ENCODE measurements around the gene BTAF1. TPM values are rescaled to one million over a fixed set of nuclear protein-coding genes. Genes with fewer than 3 reads are reported as not detected.
"Not testable (repeated sequence)": the region's sequence is repeated elsewhere in the genome, so short reads cannot be mapped to it uniquely, and the experiment has no call there.

BTAF1 gene
- total RNA-seq, 1 experiment from 2014 or later: 15.1 TPM

DNA sequence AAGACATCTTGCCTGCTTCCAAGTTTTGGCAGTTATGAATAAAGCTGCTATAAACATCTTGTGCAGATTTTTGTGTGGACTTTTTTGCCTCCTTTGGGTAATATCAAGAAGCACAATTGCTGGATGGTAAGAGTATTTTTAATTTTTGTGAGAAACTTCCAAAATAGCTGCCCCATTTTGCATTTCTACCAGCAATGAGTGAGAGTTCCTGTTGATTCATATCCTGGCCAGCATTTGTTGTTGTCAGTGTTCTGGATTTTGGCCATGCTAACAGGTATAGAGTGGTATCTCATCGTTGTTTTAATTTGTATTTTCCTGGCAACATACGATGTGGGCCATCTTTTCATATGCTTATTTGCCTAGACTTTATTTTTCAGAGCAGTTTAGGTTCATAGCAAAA lies 53.9 kb downstream of the BTAF1 start:
- DNase-seq (ENCODE audit: low read depth): no peak

DNA sequence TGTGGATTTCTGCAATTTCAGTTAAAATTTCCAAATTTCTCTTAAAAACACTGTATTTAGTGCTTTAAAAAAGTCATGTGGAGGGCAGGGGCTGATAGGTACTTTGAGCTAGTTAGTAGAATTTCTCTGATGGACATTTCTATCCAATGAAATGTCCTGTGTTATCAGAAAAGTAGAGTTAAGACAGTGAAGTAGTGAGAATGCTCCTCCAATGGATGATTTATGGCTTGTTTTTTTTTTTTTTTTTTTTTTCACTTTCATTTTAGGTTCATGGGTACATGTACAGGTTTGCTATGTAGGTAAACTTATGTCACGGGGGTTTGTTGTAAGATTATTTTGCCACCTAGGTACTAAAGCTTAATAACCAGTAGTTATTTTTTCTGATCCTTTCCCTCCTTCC lies 55.0 kb downstream of the BTAF1 start:
- DNase-seq (ENCODE audit: low read depth): no peak

DNA sequence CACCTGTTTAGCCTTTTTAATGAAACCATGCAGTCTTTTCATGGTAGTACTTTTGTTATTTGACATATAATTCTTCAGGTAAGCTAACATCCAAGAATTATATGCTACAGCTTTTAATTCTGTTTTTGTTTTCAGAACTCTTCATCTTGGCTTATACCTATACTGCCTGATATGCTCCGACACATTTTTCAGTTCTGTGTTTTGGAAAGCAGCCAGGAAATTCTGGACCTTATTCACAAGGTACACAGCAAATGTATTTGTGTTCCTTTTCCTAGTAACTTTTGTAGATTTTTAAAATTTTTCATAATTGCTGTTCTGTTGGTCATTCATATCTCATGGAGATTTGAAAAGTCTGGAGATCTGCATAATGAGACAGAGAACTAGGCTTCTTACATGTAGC lies 56.7 kb downstream of the BTAF1 start:
- DNase-seq (ENCODE audit: low read depth): no peak

DNA sequence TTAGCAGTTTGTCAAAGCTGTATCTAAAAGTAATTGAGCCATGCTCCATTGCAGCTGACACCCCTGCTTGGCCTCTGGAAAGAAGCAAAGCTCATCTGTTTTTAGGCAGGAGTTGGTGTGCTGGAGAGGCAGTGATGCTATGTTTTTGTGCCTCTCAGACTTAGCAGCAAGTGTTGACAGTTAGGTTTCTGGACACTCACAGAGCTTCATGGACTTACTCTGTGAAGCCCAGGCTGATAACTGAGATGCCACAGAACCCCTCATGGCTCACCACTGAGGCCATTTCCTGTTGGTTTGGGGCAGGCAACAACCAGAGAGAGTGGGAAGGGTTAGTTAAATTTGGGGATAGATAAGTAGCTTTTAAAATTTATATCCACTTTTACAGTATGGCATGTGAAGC lies 59.8 kb downstream of the BTAF1 start:
- no peak for DNase-seq (ENCODE audit: low read depth)

DNA sequence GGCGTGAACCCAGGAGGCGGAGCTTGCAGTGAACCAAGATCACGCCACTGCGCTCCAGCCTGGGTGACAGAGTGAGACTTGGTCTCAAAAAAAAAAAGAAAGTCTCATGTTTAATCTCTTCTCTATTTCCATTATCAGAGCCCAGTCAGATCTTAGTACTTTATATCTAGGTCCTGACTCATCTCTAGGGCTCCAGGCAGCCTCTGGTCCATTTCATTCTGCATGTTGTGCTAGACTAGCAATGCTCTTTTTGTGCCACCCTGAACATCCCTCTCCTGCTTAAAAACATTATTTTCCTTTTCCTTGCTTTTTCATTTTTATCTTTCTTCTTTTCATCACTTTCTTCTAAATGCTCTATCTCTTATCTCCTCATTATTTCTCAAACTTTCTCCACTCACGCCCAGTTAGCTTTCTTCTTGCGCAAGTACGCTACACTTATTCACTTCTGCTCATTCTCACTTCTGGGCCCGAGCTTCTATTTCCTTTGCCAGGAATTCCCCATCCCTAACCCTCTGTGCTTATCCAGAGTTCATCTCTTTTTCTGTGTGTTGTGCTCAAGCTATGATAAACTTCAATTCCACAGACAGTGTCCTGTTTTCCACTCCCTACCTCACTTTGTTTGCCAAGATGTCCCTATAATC lies 63.9 kb downstream of the BTAF1 start:
- DNase-seq (ENCODE audit: low read depth): no peak

DNA sequence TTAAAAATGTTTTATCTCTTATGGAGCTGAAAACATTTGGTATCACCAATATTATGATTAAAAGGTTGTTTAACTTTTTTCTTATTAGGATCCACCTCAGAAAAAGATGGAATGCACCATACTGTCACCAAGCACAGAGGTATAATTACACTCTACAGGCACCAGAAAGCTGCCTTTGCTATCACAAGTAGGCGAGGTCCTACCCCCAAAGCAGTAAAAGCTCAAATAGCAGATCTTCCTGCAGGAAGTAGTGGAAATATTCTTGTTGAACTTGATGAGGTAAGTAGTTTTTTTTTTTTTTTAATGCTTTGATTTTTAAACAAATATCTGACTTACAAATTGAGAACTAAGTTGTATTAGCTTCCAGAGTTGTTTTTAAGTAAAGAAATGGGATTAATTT lies 68.5 kb downstream of the BTAF1 start:
- DNase-seq (ENCODE audit: low read depth): no peak

DNA sequence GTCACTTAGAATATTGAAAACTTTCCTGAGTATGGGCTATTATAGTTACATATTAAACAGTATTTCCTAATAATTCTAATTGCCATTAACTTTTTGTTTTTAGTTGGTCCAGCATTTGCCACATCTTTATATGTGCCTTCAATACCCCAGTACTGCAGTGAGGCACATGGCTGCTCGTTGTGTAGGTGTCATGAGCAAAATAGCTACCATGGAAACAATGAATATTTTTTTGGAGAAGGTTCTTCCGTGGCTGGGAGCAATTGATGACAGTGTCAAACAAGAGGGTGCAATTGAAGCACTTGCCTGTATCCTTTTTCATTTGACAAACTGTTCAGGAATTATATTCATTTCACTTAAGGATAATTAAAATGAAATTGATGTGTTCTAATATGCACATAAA lies 72.7 kb downstream of the BTAF1 start:
- no peak for DNase-seq (ENCODE audit: low read depth)

DNA sequence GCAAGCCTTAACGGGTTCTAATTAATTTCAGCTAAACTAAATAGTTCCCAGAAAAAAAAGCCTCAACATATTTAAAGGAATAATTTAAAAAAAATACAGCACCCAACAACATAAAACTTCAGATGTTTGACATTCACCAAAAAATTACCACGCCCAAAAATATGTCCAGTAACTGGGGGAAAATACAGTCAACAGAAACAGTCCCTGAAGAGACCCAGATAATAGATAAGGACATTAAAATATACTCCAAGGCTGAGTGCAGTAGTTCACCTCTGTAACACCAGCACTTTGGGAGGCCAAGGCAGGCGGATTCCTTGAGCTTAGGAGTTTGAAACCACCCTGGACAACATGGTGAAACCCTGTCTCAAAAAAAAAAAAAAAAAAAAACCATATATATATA lies 78.0 kb downstream of the BTAF1 start:
- no peak for DNase-seq (ENCODE audit: low read depth)

DNA sequence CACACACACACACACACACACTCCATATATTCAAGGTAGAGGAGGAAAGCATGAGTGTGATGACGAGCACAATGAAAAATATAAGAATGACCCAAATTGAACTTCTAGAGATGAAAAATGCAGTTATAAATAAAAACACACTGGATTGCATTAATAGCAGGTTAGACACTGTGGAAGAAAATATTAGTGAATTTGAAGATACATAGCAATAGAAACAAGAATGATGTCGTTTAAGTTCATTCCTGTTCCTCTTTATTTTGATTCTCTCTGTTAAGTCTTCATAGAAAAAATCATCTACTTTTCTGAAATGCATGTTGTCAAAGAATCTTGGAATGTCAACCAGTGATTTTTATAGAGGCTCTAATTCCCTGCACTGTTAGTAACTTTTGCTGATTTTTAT lies 78.4 kb downstream of the BTAF1 start:
- DNase-seq (ENCODE audit: low read depth): no peak

DNA sequence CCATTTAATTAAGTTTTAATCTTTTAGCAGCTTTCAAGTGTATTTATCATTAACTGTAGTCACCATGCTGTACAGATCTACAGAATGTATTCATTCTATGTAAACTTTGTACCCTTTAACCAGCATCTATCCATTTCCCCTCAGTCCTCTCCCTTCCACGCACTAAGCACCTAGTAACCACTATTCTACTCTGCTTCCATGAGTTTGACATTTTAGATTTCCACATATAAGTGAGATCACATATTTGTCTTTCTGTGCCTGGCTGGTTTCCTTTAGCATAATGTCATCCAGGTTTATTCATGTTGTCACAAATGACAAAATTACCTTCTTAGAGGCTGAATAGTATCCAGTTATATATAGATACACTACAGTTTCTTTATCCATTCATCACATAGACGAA lies 79.7 kb downstream of the BTAF1 start:
- no peak for DNase-seq (ENCODE audit: low read depth)

DNA sequence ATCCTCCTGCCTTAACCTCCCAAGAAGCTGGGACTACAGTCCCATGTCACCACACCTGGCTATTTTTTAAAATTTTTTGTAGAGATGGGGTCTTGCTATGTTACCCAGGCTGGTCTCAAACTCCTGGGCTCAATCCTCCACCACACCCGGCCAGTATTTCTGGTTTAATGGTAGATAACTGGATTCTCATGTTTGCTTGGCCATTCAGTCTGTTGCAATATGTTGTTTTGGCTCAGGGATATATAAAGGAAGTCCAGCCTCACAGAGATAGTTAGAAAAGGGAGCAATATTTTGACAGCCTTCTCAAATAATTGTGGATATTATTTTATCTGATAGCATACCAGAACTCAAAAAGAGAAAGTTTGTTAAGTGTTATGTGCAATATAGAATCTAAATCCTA lies 82.4 kb downstream of the BTAF1 start:
- DNase-seq (ENCODE audit: low read depth): no peak

DNA sequence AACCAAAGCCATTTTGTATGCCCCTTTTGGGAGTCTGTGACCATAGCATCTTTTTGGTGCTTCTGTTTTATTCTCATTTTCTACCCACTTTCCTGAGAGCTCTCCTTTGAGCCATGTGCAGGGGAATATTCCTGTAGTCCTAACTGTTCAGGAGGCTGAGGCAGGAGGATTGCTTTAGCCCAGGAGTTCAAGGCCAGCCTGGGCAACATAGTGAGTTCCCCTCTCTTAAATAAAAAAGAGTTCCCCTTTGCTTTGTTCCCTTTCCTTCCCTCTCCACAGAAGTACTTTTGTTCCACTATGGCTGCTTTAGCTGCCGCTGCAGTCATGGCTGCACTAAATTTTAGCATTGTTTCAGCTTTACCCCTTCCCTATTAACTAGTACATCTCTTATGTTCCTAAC lies 85.9 kb downstream of the BTAF1 start:
- no peak for DNase-seq (ENCODE audit: low read depth)

DNA sequence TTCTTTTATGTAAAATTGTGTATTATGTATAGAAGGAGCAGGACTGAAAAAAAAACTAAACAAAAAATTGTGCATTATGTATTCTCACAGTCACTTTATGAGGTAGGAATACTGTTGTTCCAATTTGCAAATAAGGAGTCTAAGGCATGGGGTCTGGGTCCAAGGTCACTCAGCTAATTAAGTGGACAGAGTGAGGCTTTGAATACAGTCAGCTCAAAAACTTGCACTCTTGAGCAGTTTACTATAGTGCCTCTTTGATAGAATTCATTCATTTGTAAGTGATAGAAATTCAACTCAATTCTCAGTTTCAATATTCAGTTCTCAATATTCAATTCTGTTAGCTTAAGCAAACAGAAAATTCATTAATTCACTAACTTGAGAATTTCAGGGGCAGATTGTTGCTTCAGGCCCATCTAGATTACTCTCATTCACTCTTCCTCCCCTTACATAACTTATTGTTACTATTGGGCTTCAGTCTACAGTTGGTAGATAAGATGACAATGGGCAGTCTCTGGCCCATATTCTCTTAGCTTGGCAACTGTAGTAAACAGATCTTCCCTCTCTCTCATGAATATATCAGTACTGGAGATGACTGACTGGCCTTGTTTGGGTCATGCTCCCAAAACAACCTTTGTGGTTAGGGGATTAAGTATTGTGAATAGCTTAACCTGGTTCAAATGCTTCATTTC lies 86.6 kb downstream of the BTAF1 start:
- no peak for DNase-seq (ENCODE audit: low read depth)

DNA sequence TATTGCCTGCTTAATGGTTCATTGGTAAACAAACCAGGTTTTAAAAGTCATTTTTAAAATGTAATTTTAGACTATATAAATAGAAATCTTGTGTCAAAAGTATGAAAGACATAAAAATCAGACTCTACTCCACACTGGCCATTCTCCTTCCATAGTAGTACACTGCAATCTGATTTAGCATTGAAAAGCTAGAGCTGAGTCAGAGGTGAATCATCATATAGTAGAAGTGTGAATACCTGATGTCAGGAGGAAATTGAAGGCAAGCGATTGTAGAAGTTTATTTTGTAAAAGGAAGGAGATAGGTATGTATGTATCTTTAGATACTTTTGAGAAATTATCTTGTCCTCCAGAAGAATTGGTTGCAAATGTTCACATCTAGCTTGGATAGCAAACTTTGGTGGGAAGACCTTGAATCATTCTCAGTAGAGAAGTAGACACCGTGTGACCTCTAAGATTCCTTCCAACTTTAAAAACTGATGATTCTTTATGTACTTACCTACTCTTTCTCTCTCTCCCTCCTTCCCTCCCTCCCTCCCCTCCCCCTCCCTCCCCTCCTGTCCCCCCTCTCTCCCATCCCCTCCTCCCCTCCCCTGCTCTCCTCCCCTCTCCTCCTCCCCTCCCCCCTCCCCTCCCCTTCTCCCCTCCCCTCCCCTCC lies 88.1 kb downstream of the BTAF1 start:
- DNase-seq (ENCODE audit: low read depth): peak; percentile 43

DNA sequence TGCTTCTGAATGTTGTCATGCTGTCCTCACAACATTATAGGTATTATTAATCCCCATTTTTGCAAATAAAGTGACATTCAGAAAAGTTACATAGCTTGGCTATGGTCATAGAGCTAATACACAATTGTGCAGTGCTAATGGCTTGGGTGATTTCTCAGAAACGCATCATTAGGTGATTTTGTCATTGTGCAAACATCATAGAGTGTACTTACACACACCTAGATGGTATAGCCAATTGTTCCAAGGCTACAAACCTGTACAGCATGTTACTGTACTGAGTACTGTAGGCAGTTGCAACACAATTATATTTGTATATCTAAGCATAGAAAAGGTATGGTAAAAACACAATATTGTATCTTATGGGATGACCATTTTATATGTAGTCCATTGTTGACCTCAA lies 91.0 kb downstream of the BTAF1 start:
- no peak for DNase-seq (ENCODE audit: low read depth)

DNA sequence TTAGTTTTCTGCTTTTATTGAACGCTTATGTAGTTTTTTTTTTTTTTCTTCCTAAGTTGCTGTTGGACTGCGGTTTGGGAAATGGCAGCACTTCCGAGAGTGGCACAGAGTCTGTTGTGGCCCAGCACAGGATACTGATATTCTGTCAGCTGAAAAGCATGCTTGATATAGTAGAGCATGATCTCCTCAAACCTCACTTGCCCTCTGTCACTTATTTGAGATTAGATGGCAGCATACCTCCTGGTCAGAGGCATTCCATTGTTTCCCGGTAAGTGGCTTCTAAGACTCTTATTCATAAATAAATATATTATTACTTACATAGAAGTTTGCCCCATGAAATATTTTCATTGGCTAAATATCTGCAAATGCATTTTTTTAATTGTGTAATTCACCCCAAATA lies 101.1 kb downstream of the BTAF1 start:
- no peak for DNase-seq (ENCODE audit: low read depth)

DNA sequence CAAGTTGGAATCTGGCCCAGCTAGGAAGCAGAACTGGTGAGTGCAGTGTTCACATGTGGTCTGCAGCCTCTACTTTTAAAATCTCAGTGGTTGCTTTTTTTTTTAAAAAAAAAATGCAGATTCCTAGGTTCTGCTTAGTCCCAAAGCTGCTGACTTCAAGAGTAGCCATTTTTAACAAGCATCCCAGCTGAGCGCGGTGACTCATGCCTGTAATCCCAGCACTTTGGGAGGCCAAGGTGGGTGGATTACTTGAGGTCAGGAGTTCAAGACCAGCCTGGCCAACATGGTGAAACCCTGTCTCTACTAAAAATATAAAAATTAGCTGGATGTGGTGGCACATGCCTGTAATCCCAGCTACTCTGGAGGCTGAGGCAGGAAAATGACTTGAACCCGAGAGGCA lies 101.8 kb downstream of the BTAF1 start:
- DNase-seq (ENCODE audit: low read depth): not testable (repeated sequence)

DNA sequence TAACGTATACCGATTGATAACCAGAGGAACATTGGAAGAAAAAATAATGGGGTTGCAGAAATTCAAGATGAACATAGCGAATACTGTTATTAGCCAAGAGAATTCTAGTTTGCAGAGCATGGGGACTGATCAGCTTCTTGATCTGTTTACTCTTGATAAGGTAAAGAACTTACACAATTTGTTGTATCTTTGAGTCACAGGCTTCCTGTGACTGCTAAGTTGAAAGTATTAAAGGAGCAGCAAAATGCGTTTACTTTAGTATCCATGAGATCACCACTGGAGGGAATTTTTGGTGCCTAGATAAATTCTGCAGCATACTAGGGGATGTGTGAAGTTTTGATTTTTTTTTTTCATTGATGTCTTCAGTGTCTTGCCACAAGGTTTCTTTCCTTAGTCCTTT lies 103.6 kb downstream of the BTAF1 start:
- DNase-seq (ENCODE audit: low read depth): no peak

DNA sequence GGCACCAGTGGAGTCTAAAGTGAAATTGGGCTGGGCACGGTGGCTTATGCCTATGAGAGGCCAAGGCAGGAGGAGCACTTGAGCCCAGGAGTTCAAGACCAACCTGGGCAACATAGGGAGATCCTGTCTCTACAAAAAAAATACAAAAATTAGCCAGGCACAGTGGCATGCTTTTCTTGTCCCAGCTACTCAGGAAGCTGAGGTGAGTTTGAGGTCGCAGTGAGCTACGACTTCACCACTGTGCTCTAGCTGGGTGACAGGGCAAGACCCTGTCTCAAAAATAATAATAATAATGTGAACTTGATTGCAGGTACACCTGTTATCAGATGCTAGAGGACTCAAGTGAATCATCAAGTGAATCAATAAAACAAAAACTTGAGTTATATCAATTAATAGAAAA lies 108.0 kb downstream of the BTAF1 start:
- DNase-seq (ENCODE audit: low read depth): no peak

DNA sequence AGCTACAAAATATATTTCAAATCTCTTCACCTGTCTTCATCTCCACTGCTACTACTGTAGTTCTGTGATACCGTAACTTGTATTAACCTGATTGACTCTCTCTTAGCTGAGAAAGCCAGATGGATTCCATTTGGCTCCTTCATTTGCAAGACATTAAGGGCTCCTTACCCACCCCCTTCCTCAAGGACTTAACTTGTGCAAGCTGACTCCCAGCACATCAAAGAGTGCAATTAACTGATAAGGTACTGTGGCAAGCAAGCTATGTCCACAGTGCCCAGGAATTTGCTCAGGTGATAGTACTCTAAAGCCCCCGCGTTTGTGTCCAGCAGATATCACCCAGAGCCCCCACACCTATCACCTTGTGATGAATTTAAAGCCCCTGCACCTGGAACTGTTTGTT lies 109.5 kb downstream of the BTAF1 start:
- not testable (repeated sequence) for DNase-seq (ENCODE audit: low read depth)

DNA sequence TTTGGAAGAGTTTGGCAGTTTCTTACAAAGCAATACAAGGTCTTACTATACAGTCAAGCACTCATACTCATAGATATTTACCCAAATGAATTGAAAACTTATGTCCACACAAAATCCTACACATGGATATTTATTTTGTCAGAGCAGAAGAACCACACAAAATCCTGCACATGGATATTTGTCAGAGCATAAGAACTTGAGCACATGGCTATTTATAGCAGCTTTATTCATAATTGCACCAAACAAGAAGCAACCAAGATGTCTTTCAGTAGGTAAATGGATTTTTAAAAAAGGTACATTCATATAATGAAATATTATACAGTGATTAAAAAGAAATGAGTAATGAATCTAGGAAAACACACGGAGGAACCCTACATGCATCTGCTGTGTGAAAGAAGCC lies 115.4 kb downstream of the BTAF1 start:
- no peak for DNase-seq (ENCODE audit: low read depth)

DNA sequence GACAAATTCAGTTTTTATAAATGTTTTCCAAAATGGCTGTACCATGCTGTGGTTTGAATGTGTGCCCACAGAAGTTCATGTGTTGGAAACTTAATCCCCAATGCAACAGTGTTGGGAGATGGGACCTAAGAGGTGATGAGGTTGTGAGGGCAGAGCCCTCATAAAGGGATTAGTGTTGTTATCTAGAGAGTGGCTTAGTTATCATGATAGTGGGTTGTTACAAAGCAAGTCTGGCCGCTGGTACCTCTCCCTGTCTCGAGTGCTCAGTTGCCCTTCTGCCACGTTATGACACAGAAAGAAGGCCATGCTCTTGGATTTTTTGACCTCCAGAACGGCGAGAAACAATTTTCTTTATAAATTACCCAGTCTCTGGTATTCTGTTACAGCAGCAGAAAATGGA lies 119.0 kb downstream of the BTAF1 start:
- DNase-seq (ENCODE audit: low read depth): no peak

DNA sequence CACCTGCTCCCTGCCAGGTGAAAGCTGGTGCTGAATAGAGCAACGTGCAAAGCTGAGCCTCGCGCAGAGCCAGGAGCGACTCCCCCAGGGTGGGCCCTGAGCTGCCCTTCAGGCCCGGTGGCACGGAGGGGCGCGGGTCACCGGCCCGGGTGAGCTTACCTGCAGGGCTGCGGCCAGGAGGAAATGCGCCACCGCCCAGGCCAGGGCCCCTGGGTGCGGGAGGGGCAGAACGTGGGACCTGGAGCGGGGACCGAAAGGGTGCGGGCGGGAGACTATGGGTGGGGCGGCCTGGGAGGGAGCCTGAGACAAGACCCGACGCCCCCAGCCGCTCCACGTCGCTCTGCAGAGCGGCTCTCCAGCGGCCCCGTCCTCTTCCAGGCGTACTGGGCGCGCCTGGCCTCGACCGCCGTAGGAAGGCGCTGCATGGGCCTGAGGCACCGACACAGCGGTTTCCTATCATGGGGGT lies 122.1 kb downstream of the BTAF1 start:
- DNase-seq (ENCODE audit: low read depth): no peak

Measured in Daoy (cell line).